Activated gamma-delta T cell treated with anti-CD3 and anti-CD28 coated beads, Interleukin-2, amount 50 U/mL, for 16 hours (primary cell): ENCODE measurements around the gene LYZL6.
"Not testable (repeated sequence)": the region's sequence is repeated elsewhere in the genome, so short reads cannot be mapped to it uniquely, and the experiment has no call there.

ENCODE experiments used
- DNase-seq: peaks from one replicate; pipeline ENCODE4 v3.0.0-alpha.2; 2020; ENCODE audit warnings: low read depth

The LYZL6 gene

GRCh38 chr17:35947156-35947585 is 3.7 kb upstream of the LYZL6 start:
- peak; percentile 40 for DNase-seq

GRCh38 chr17:35944151-35944550 is 638 bp upstream of the LYZL6 start:
- DNase-seq = no peak

- DNase-seq = no peak
These were observed 826 bp downstream of the LYZL6 start for GRCh38 chr17:35942588-35943186.

- DNase-seq = not testable (repeated sequence)
These were observed 5.0 kb downstream of the LYZL6 start for GRCh38 chr17:35938492-35938891.

- DNase-seq = no peak
These were observed 7.5 kb downstream of the LYZL6 start for GRCh38 chr17:35936063-35936462.

GRCh38 chr17:35934760-35935159 is 8.8 kb downstream of the LYZL6 start:
- DNase-seq = no peak

GRCh38 chr17:35932586-35932985 is 10.9 kb downstream of the LYZL6 start:
- DNase-seq = no peak

GRCh38 chr17:35931794-35932425 is 11.6 kb downstream of the LYZL6 start:
- DNase-seq = no peak

GRCh38 chr17:35930211-35931065 is 13.1 kb downstream of the LYZL6 start, which contains the start of gene RDM1:
RDM1 (minus strand) TSS chr17:35930773; CDS start chr17:35930727, 46 bp downstream.
- peak; percentile 75 for DNase-seq

GRCh38 chr17:35927714-35928113 is 15.8 kb downstream of the LYZL6 start:
- DNase-seq = no peak

GRCh38 chr17:35923609-35924114 is 19.9 kb downstream of the LYZL6 start:
- no peak for DNase-seq

- no peak for DNase-seq
These were observed 23.3 kb downstream of the LYZL6 start for GRCh38 chr17:35920229-35920628.

GRCh38 chr17:35918665-35919064 is 24.8 kb downstream of the LYZL6 start:
- no peak for DNase-seq

GRCh38 chr17:35917519-35918213 is 25.8 kb downstream of the LYZL6 start:
- DNase-seq = no peak

- DNase-seq = no peak
These were observed 28.2 kb downstream of the LYZL6 start for GRCh38 chr17:35915153-35915964.

- DNase-seq = no peak
These were observed 29.2 kb downstream of the LYZL6 start for GRCh38 chr17:35914354-35914753.

- DNase-seq = no peak
These were observed 29.9 kb downstream of the LYZL6 start for GRCh38 chr17:35913609-35914008.

GRCh38 chr17:35912942-35913341 is 30.6 kb downstream of the LYZL6 start:
- no peak for DNase-seq

- DNase-seq = no peak
These were observed 31.1 kb downstream of the LYZL6 start for GRCh38 chr17:35912339-35912912.

- DNase-seq = no peak
These were observed 34.1 kb downstream of the LYZL6 start for GRCh38 chr17:35909408-35909807.

- DNase-seq = no peak
These were observed 35.8 kb downstream of the LYZL6 start for GRCh38 chr17:35907691-35908090.
